GM23338 (cell line): ENCODE data around the gene COL8A2. TPM values are rescaled to one million over a fixed set of nuclear protein-coding genes. Genes with fewer than 3 reads are reported as not detected.
A peak's percentile ranks its signal among the peaks of the same experiment; 100 is the strongest.

Source experiments
- ATAC-seq: fragments of 200-7000 bp; cut with Tn5 transposase; 3 replicates; pipeline ENCODE4 v1.9.1; 2020
- DNase-seq: peaks from one replicate; pipeline ENCODE4 v3.0.0-alpha.2; 2015; ENCODE audit warnings: low spot score
- H2AFZ ChIP-seq: fragments of 200-600 bp; sonication (generic); 2 replicates; pipeline ENCODE4 v1.8.0; 2016; ENCODE audit warnings: antibody characterized with exemption, mild to moderate bottlenecking, moderate library complexity
- H3F3A ChIP-seq: fragments of 200-600 bp; sonication (generic); replicated peaks from 2 replicates; pipeline ENCODE4 v1.8.0; 2017; ENCODE audit warnings: antibody characterized with exemption, mixed run types, low read depth
- H3K27ac ChIP-seq: fragments of 200-600 bp; sonication (generic); 2 replicates; pipeline ENCODE4 v1.6.1; 2016; ENCODE audit warnings: low read depth
- H3K27me3 ChIP-seq: fragments of 200-600 bp; sonication (generic); 2 replicates; pipeline ENCODE4 v1.8.0; 2016; ENCODE audit warnings: mild to moderate bottlenecking, mixed run types, moderate library complexity; ENCODE audit not compliant: insufficient read depth
- H3K36me3 ChIP-seq: fragments of 200-600 bp; sonication (generic); 2 replicates; pipeline ENCODE4 v1.8.0; 2016; ENCODE audit warnings: mild to moderate bottlenecking; ENCODE audit not compliant: insufficient read depth
- H3K4me1 ChIP-seq: fragments of 200-600 bp; sonication (generic); 2 replicates; pipeline ENCODE4 v1.8.0; 2016; ENCODE audit warnings: mild to moderate bottlenecking, moderate library complexity; ENCODE audit not compliant: insufficient read depth
- H3K4me2 ChIP-seq: fragments of 200-600 bp; sonication (generic); 2 replicates; pipeline ENCODE4 v1.7.1; 2017; ENCODE audit warnings: mixed run types
- H3K4me3 ChIP-seq: fragments of 200-600 bp; sonication (generic); 2 replicates; pipeline ENCODE4 v1.6.1; 2016; ENCODE audit warnings: mixed run types
- H3K79me2 ChIP-seq: fragments of 200-600 bp; sonication (generic); replicated peaks from 2 replicates; pipeline ENCODE4 v1.8.0; 2017; ENCODE audit warnings: mild to moderate bottlenecking; ENCODE audit not compliant: insufficient read depth
- H3K9me2 ChIP-seq: fragments of 200-600 bp; sonication (generic); 2 replicates; pipeline ENCODE4 v1.8.0; 2017; ENCODE audit not compliant: insufficient read depth
- H4K20me1 ChIP-seq: fragments of 200-600 bp; sonication (generic); replicated peaks from 2 replicates; pipeline ENCODE4 v1.8.0; 2017; ENCODE audit warnings: mild to moderate bottlenecking; ENCODE audit not compliant: insufficient read depth
- H3K27ac Mint-ChIP-seq: 2 replicates; pipeline ENCODE4 v1.8.0; 2020; ENCODE audit warnings: inconsistent platforms, mild to moderate bottlenecking, moderate library complexity, mixed read lengths
- H3K27me3 Mint-ChIP-seq: 3 replicates; pipeline ENCODE4 v1.8.0; 2022; ENCODE audit warnings: low read depth, mild to moderate bottlenecking, moderate library complexity, mixed read lengths, inconsistent platforms; ENCODE audit not compliant: insufficient read depth, poor library complexity
- H3K36me3 Mint-ChIP-seq: 3 replicates; pipeline ENCODE4 v1.8.0; 2021; ENCODE audit warnings: low read depth, mild to moderate bottlenecking, inconsistent platforms, moderate library complexity, mixed read lengths
- H3K4me1 Mint-ChIP-seq: 3 replicates; pipeline ENCODE4 v1.8.0; 2020; ENCODE audit warnings: mild to moderate bottlenecking, inconsistent platforms, mixed read lengths
- H3K4me3 Mint-ChIP-seq: 3 replicates; pipeline ENCODE4 v1.8.0; 2021; ENCODE audit warnings: moderate library complexity, mild to moderate bottlenecking, inconsistent platforms, mixed read lengths
- H3K9me3 Mint-ChIP-seq: 3 replicates; pipeline ENCODE4 v1.8.0; 2020; ENCODE audit warnings: moderate library complexity, mild to moderate bottlenecking, inconsistent platforms, mixed read lengths
- CREB1 ChIP-seq: fragments of 250-450 bp; sonication (Bioruptor Pico); IDR thresholded peaks from 2 replicates; pipeline ENCODE4 v1.5.0; 2020; ENCODE audit warnings: low read depth, mild to moderate bottlenecking, moderate library complexity
- POLR2AphosphoS5 ChIP-seq: IDR thresholded peaks from 2 replicates; pipeline ENCODE4 v1.6.1; 2016; ENCODE audit warnings: antibody characterized with exemption, low read depth
- polyA plus RNA-seq: library from polyadenylated mRNA; unstranded; fragments of >200 nt; fragmentation: Nextera tagmentation; extraction: Ambion mirVana; gene quantifications from 2 replicates; pipeline ENCODE4 v1.2.1, GENCODE V29; 2016
- total RNA-seq: library from RNA; depleted of rRNA; stranded (reverse); fragments of >200 nt; shearing (Covaris generic); gene quantifications from 2 replicates; pipeline ENCODE4 v1.2.3, GENCODE V29; 2014
- TF ChIP-seq, protein P1 (sequence below), 2 experiments: fragments of 200-600 bp in 1 of 2; sonication (generic) in 1 of 2; conservative IDR thresholded peaks; 2 replicates each; pipeline versions ENCODE4 v1.5.1 to v1.6.1; 2016 to 2017; ENCODE audit warnings: antibody characterized with exemption in 2 of 2, low read depth in 2 of 2, mild to moderate bottlenecking in 2 of 2, moderate library complexity in 1 of 2
- TF ChIP-seq, protein P2 (sequence below): IDR thresholded peaks from one replicate; pipeline ENCODE4 v1.6.1; 2018; ENCODE audit warnings: antibody characterized with exemption; ENCODE audit not compliant: unreplicated experiment
- TF ChIP-seq, protein P3 (sequence below): fragments of 250-450 bp; sonication (Bioruptor Pico); IDR thresholded peaks from 2 replicates; pipeline ENCODE4 v1.5.0; 2020; ENCODE audit warnings: mild to moderate bottlenecking, moderate library complexity

COL8A2 gene
- total and polyA plus RNA-seq, 2 experiments from 2014 or later, result 0.95 to 4.9 TPM

DNA sequence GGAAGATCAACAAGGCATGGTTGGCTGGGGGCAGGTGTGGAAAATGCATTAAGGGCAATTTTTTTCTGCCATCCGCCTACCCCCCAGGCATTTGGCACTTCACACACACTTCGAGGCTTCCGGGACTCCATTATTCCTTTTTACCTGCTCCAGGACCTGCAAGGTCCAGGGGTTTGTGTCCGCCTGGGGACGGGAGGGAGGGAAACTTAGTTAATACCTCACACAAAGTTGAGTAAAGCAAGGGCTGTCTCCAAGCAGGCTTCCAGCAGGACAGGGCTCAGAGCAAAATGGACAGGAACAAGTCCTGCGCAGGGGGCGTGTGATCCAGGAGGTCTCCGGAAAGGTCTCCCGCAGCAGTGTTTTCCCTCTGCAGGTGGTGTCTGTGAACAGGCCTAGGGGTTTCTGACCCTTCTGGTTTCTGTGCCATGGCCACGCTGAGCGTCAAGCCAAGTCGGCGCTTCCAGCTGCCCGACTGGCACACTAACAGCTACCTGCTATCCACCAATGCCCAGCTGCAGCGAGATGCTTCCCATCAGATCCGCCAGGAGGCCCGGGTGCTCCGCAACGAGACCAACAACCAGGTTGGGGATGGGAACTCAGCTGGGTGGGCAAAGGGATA, 40.4 kb downstream of the COL8A2 start (continued):
- TF ChIP-seq, protein P1, sequence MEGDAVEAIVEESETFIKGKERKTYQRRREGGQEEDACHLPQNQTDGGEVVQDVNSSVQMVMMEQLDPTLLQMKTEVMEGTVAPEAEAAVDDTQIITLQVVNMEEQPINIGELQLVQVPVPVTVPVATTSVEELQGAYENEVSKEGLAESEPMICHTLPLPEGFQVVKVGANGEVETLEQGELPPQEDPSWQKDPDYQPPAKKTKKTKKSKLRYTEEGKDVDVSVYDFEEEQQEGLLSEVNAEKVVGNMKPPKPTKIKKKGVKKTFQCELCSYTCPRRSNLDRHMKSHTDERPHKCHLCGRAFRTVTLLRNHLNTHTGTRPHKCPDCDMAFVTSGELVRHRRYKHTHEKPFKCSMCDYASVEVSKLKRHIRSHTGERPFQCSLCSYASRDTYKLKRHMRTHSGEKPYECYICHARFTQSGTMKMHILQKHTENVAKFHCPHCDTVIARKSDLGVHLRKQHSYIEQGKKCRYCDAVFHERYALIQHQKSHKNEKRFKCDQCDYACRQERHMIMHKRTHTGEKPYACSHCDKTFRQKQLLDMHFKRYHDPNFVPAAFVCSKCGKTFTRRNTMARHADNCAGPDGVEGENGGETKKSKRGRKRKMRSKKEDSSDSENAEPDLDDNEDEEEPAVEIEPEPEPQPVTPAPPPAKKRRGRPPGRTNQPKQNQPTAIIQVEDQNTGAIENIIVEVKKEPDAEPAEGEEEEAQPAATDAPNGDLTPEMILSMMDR (conservative IDR thresholded peaks at IDR 0.05; ENCODE audit: low read depth in 2 of 2), result no peak
- TF ChIP-seq POLR2AphosphoS5, result no peak
- TF ChIP-seq, protein P2, sequence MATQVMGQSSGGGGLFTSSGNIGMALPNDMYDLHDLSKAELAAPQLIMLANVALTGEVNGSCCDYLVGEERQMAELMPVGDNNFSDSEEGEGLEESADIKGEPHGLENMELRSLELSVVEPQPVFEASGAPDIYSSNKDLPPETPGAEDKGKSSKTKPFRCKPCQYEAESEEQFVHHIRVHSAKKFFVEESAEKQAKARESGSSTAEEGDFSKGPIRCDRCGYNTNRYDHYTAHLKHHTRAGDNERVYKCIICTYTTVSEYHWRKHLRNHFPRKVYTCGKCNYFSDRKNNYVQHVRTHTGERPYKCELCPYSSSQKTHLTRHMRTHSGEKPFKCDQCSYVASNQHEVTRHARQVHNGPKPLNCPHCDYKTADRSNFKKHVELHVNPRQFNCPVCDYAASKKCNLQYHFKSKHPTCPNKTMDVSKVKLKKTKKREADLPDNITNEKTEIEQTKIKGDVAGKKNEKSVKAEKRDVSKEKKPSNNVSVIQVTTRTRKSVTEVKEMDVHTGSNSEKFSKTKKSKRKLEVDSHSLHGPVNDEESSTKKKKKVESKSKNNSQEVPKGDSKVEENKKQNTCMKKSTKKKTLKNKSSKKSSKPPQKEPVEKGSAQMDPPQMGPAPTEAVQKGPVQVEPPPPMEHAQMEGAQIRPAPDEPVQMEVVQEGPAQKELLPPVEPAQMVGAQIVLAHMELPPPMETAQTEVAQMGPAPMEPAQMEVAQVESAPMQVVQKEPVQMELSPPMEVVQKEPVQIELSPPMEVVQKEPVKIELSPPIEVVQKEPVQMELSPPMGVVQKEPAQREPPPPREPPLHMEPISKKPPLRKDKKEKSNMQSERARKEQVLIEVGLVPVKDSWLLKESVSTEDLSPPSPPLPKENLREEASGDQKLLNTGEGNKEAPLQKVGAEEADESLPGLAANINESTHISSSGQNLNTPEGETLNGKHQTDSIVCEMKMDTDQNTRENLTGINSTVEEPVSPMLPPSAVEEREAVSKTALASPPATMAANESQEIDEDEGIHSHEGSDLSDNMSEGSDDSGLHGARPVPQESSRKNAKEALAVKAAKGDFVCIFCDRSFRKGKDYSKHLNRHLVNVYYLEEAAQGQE, result no peak
- no peak for TF ChIP-seq CREB1 (CRISPR knock-in tag)

DNA sequence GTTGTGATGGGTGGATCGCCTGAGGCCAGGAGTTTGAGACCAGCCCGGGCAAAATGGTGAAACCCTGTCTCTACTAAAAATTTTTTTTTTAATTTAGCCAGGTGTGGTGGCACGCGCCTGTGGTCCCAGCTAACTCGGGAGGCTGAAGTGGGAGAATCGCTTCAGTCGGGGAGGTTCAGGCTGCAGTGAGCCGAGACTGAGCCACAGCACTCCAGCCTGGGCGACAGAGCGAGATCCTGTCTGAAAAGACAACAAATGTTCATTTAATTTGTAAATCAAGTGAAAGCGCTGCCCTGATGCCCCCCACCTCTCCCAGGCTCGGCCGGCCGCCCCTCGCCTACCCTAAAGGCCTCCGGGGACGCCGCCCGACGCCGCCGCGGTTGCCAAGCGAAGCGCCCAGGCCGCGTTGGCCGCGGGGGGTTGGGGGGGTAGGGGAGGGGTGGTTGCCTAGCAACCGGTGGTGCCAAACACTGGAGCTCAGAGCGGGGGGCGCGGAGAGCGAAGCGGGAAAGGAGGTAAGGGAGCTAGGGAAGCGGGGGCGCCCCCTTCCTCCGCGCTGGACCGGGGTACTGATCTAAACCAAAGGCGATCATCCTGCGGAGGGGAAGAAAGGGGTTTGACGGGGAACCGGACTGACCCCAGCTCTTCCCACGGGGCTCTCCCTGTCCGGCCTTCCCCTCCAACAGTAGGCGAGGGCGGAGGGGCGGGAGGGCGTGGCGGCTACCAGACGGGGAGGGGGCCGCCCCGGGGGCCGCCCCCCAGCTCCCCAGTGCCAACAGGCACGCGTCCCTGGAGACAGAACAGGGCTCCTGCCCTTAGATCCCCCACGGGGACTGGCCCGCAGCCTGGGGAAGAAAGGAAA, 41.2 kb downstream of the COL8A2 start, which contains the start of gene TEKT2:
TEKT2 (plus strand) TSS at position 460 of the 862 bp plus-strand sequence. CDS start 828 bp downstream, outside the sequence.
- Histone ChIP-seq H4K20me1 (no peaks in the 10 kb centered on the region), H3K79me2 (no peaks in the 10 kb centered on the region), H3K4me3 (peak within 1 kb of the TSS; percentile 81), H3K4me2 (peak within 1 kb of the TSS; percentile 93), H3K4me1 (peaks cover 6% of the 10 kb centered on the region; the same call in 1 of the 2 replicates), H3K27ac (no peak within 1 kb of the TSS), H3K36me3 (no peaks in the 10 kb centered on the region), H3K9me2 (no peaks in the 10 kb centered on the region), H2AFZ (peak within 1 kb of the TSS; percentile 98), H3K27me3 (peaks cover 9% of the 10 kb centered on the region; the same call in 1 of the 2 replicates), H3F3A (0 out of 2 replicates have a peak, but pooled peaks cover 10% of the 10 kb centered on the region)
- DNase-seq, result peak; percentile 96
- Mint-ChIP-seq H3K4me1 (peaks cover 10% of the 10 kb centered on the region; the same call in 1 of the 3 replicates), H3K27me3 (peaks cover 6% of the 10 kb centered on the region), H3K36me3 (no peaks in the 10 kb centered on the region; the same call in 2 of the 3 replicates), H3K9me3 (no peaks in the 10 kb centered on the region), H3K4me3 (peak within 1 kb of the TSS; percentile 71), H3K27ac (no peak within 1 kb of the TSS)
- TF ChIP-seq, protein P3, sequence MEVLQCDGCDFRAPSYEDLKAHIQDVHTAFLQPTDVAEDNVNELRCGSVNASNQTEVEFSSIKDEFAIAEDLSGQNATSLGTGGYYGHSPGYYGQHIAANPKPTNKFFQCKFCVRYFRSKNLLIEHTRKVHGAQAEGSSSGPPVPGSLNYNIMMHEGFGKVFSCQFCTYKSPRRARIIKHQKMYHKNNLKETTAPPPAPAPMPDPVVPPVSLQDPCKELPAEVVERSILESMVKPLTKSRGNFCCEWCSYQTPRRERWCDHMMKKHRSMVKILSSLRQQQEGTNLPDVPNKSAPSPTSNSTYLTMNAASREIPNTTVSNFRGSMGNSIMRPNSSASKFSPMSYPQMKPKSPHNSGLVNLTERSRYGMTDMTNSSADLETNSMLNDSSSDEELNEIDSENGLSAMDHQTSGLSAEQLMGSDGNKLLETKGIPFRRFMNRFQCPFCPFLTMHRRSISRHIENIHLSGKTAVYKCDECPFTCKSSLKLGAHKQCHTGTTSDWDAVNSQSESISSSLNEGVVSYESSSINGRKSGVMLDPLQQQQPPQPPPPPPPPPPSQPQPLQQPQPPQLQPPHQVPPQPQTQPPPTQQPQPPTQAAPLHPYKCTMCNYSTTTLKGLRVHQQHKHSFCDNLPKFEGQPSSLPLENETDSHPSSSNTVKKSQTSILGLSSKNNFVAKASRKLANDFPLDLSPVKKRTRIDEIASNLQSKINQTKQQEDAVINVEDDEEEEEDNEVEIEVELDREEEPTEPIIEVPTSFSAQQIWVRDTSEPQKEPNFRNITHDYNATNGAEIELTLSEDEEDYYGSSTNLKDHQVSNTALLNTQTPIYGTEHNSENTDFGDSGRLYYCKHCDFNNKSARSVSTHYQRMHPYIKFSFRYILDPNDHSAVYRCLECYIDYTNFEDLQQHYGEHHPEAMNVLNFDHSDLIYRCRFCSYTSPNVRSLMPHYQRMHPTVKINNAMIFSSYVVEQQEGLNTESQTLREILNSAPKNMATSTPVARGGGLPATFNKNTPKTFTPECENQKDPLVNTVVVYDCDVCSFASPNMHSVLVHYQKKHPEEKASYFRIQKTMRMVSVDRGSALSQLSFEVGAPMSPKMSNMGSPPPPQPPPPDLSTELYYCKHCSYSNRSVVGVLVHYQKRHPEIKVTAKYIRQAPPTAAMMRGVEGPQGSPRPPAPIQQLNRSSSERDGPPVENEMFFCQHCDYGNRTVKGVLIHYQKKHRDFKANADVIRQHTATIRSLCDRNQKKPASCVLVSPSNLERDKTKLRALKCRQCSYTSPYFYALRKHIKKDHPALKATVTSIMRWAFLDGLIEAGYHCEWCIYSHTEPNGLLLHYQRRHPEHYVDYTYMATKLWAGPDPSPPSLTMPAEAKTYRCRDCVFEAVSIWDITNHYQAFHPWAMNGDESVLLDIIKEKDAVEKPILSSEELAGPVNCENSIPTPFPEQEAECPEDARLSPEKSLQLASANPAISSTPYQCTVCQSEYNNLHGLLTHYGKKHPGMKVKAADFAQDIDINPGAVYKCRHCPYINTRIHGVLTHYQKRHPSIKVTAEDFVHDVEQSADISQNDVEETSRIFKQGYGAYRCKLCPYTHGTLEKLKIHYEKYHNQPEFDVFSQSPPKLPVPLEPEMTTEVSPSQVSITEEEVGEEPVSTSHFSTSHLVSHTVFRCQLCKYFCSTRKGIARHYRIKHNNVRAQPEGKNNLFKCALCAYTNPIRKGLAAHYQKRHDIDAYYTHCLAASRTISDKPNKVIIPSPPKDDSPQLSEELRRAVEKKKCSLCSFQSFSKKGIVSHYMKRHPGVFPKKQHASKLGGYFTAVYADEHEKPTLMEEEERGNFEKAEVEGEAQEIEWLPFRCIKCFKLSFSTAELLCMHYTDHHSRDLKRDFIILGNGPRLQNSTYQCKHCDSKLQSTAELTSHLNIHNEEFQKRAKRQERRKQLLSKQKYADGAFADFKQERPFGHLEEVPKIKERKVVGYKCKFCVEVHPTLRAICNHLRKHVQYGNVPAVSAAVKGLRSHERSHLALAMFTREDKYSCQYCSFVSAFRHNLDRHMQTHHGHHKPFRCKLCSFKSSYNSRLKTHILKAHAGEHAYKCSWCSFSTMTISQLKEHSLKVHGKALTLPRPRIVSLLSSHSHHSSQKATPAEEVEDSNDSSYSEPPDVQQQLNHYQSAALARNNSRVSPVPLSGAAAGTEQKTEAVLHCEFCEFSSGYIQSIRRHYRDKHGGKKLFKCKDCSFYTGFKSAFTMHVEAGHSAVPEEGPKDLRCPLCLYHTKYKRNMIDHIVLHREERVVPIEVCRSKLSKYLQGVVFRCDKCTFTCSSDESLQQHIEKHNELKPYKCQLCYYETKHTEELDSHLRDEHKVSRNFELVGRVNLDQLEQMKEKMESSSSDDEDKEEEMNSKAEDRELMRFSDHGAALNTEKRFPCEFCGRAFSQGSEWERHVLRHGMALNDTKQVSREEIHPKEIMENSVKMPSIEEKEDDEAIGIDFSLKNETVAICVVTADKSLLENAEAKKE (CRISPR knock-in tag), result no peak
- TF ChIP-seq, protein P1 (conservative IDR thresholded peaks at IDR 0.05; ENCODE audit: low read depth in 2 of 2), result peak in 1 of 2 experiments; percentile 17; a peak in 2 of 4 replicates
- ATAC-seq, result peak; percentile 51
